Ascending aorta (tissue), 2 donors: Measurements from ENCODE around the gene ANKDD1A. TPM values are rescaled to one million over a fixed set of nuclear protein-coding genes. Genes with fewer than 3 reads are reported as not detected.

Experiments
- DNase-seq, 2 donors: peaks; one replicate each; pipeline ENCODE4 v3.0.0-alpha.2; 2019; ENCODE audit warnings: low spot score in 2 of 2
- H3K27ac ChIP-seq, 2 donors: fragments of 200-600 bp; sonication (generic); one replicate each; pipeline ENCODE4 v1.5.1; 2016 to 2017; ENCODE audit warnings: mild to moderate bottlenecking in 1 of 2
- H3K27me3 ChIP-seq: fragments of 200-600 bp; sonication (generic); one replicate; pipeline ENCODE4 v1.5.1; 2017
- H3K36me3 ChIP-seq, 2 donors: fragments of 200-600 bp; sonication (generic); one replicate each; pipeline ENCODE4 v1.5.1; 2016
- H3K4me1 ChIP-seq, 2 donors: fragments of 200-600 bp; sonication (generic); one replicate each; pipeline ENCODE4 v1.5.1; 2016 to 2017; ENCODE audit warnings: mild to moderate bottlenecking in 1 of 2
- H3K4me3 ChIP-seq, 2 donors: fragments of 200-600 bp; sonication (generic); one replicate each; pipeline ENCODE4 v1.5.1; 2016 to 2017; ENCODE audit warnings: mild to moderate bottlenecking in 1 of 2
- H3K9me3 ChIP-seq, 2 donors: fragments of 200-600 bp; sonication (generic); one replicate each; pipeline ENCODE4 v1.5.1; 2016
- intact Hi-C: fragments of 100-400 bp; cut with DNase I; formaldehyde crosslinking; loops from one replicate; pipeline ENCODE4 v1.15.1; 2023
- total RNA-seq: library from RNA; depleted of rRNA; stranded (reverse); fragments of >200 nt; gene quantifications from one replicate; pipeline ENCODE4 v1.1.0, GENCODE V29; 2016
- TF ChIP-seq, protein P1 (sequence below), 3 experiments: fragments of 200-600 bp in 2 of 3; fragments of 450-650 bp in 1 of 3; sonication (generic) in 2 of 3; IDR thresholded peaks; one replicate each; pipeline ENCODE4 v1.5.1; 2016 to 2019; ENCODE audit warnings: antibody characterized with exemption in 3 of 3, mild to moderate bottlenecking in 1 of 3, moderate library complexity in 1 of 3

ANKDD1A gene
- total RNA-seq: 28.6 TPM

DNA sequence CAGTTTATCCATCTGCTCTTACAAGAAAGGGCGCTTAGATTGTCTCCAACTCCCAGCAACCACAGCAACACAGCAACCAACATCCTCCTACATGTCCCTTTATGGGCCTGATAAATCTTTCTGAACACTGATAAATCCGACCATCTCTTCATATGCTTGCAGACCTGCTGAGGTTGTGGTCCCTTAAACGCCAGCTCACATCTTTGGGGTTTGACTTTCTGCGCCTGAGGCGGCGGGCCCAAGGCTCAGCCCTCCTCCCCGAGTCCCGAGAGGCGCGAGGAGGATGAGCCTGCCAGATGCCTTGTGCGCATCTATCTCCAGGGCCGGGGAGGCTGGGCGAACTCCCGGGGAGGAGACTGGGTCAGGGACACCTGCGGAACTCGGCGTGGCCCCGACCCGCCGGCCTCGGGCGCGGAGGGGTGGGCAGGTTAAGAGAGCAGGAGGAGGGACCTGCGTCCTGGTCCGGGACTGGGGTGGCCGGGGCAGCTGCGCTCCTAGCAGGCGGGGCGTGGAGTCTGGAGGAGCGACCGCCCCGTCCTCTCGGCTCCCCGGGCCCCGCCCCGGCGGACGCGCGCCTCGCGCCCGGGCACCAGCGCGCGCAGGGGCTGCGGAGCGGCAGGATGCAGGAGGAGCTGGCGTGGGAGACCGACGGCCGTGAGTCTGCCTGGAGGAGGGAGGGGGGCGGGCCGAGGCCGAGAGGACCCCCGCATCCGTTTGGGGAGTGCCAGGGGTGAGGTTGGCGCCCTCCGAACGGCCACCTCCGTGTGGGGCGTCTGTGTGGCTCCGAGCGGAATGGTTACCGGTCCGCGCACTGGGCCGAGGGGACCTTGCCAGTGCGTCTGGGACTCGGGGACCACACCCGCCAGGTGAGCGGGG lies at the start of gene ANKDD1A:
Gene ANKDD1A, plus strand, starts transcription at position 592 of the 876 bp plus-strand sequence. Its CDS starts 29 bp downstream, at position 621.
- intact Hi-C loops: loop anchor here (5.0 kb wide), 1 partner anchor 69 kb away; the partner anchor contains the start of gene PLEKHO2
- TF ChIP-seq, protein P1, sequence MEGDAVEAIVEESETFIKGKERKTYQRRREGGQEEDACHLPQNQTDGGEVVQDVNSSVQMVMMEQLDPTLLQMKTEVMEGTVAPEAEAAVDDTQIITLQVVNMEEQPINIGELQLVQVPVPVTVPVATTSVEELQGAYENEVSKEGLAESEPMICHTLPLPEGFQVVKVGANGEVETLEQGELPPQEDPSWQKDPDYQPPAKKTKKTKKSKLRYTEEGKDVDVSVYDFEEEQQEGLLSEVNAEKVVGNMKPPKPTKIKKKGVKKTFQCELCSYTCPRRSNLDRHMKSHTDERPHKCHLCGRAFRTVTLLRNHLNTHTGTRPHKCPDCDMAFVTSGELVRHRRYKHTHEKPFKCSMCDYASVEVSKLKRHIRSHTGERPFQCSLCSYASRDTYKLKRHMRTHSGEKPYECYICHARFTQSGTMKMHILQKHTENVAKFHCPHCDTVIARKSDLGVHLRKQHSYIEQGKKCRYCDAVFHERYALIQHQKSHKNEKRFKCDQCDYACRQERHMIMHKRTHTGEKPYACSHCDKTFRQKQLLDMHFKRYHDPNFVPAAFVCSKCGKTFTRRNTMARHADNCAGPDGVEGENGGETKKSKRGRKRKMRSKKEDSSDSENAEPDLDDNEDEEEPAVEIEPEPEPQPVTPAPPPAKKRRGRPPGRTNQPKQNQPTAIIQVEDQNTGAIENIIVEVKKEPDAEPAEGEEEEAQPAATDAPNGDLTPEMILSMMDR (IDR thresholded peaks at IDR 0.05): no peak
- H3K27ac ChIP-seq: peak within 1 kb of the TSS; percentile 56 to 65
- peak in 1 of 2 donors; percentile 87 for DNase-seq
- H3K27me3 ChIP-seq: no peaks in the 10 kb centered on the region
- H3K36me3 ChIP-seq: no peaks in the 10 kb centered on the region
- peaks cover 0 to 11% of the 10 kb centered on the region in 2 donors for H3K4me1 ChIP-seq
- no peaks in the 10 kb centered on the region for H3K9me3 ChIP-seq
- H3K4me3 ChIP-seq: peak within 1 kb of the TSS; percentile 78 to 83

DNA sequence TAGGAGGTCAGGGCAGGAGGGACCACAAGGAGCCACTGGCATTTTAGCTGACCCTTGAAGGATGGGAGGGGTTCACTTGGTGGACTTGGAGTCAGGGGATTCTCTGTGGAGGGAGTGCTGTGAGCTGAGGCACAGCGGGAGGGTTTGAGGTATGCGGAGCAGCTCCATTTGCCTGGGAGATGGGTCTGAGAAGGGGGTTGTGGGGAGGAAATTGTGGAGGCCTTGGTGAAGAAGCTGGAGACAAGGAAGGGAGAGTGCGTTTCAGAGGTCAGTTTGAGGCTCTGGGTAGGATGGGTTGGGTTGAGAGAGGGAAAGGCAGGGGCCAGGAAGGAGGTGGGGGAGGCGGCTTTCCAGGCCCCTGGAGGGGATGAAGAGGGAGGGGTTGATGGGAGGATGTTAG lies 49.7 kb upstream of the ANKDD1A start:
- H3K27ac ChIP-seq: no peak overlapping the region
- no peaks in the 10 kb centered on the region for H3K27me3 ChIP-seq
- no peak overlapping the region for H3K4me3 ChIP-seq
- TF ChIP-seq, protein P1 (IDR thresholded peaks at IDR 0.05): no peak
- peaks cover 3 to 12% of the 10 kb centered on the region in 2 donors for H3K4me1 ChIP-seq
- no peaks in the 10 kb centered on the region for H3K9me3 ChIP-seq
- intact Hi-C loops: no loop called here
- no peak for DNase-seq
- peaks cover 54 to 62% of the 10 kb centered on the region in 2 donors for H3K36me3 ChIP-seq

DNA sequence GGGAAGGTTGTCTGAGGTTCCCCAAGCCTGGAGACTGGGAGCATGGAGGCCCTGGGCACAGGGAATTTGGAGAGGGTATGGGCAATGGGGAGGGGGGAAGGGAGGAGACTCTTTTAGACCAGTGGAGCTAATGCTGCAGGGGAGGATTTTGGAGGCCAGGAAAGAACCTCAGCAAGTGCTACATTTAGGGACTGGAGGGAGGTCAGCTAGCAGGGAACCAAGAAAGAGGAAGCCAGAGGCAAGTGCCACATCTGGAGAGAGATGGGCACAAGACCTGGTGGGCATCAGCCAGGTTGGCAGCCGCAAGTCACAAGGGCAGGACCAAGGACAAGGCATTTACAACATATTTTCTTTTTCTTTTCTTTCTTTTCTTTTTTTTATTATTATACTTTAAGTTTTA lies 49.3 kb upstream of the ANKDD1A start:
- no peak overlapping the region for H3K4me3 ChIP-seq
- TF ChIP-seq, protein P1 (IDR thresholded peaks at IDR 0.05): no peak
- no peak overlapping the region for H3K27ac ChIP-seq
- no peak for DNase-seq
- peaks cover 58 to 66% of the 10 kb centered on the region in 2 donors for H3K36me3 ChIP-seq
- H3K27me3 ChIP-seq: no peaks in the 10 kb centered on the region
- intact Hi-C loops: no loop called here
- H3K9me3 ChIP-seq: no peaks in the 10 kb centered on the region
- H3K4me1 ChIP-seq: peaks cover under 1 to 7% of the 10 kb centered on the region in 2 donors

DNA sequence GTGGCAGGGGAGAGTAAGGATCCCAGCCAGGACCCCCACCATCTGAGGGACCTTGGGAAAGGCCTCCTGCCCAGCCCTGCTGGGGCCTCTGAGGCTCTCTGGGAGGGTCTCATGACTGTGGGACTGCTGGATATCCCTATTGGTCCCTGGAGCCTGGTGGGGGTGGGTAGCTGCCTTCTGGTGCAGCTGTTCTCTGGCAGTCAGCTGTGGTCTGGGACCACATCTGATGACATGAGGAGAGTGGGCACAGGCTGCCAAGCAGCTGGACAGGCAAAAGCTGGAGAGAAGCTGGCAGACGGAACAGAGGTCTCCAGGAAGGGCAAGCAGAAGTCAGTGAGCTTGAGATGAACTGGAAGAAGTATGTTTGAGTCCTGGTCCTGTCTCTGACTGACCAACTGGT lies 47.6 kb upstream of the ANKDD1A start:
- TF ChIP-seq, protein P1 (IDR thresholded peaks at IDR 0.05): no peak
- Histone ChIP-seq H3K4me3 (no peak overlapping the region), H3K4me1 (no peaks in the 10 kb centered on the region), H3K27me3 (no peaks in the 10 kb centered on the region), H3K27ac (no peak overlapping the region), H3K9me3 (no peaks in the 10 kb centered on the region), H3K36me3 (peaks cover 63 to 71% of the 10 kb centered on the region in 2 donors)
- DNase-seq: no peak
- intact Hi-C loops: no loop called here

DNA sequence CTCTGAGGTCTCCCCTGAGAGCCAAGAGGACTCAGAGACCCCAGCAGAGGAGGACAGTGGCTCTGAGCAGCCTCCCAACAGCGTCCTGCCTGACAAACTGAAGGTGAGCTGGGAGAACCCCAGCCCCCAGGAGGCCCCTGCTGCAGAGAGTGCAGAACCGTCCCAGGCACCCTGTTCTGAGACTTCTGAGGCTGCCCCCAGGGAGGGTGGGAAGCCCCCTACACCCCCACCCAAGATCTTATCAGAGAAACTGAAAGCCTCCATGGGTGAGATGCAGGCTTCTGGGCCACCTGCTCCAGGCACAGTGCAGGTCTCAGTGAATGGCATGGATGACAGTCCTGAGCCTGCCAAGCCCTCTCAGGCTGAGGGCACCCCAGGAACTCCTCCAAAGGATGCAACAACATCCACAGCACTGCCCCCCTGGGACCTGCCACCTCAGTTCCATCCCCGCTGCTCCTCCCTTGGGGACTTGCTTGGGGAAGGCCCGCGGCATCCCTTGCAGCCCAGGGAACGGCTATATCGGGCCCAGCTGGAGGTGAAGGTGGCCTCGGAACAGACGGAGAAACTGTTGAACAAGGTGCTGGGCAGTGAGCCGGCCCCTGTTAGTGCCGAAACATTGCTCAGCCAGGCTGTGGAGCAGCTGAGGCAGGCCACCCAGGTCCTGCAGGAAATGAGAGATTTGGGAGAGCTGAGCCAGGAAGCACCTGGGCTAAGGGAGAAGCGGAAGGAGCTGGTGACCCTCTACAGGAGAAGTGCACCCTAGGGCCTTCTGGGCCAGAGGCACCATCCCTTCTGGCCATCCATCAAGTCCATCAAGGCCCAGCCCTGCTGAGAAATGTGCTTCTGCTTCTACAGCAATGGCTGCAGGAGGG lies 46.3 kb upstream of the ANKDD1A start:
- no peak for DNase-seq

More for the DNA sequence above, 46.3 kb upstream of the ANKDD1A start:
- no peaks in the 10 kb centered on the region for H3K9me3 ChIP-seq
- H3K27ac ChIP-seq: peak overlapping the region in 1 of 2 donors; percentile 39
- H3K27me3 ChIP-seq: no peaks in the 10 kb centered on the region
- intact Hi-C loops: no loop called here
- H3K4me1 ChIP-seq: no peaks in the 10 kb centered on the region
- H3K4me3 ChIP-seq: no peak overlapping the region
- TF ChIP-seq, protein P1 (IDR thresholded peaks at IDR 0.05): no peak
- peaks cover 55 to 69% of the 10 kb centered on the region in 2 donors for H3K36me3 ChIP-seq
